Stimulated activated CD8-positive, alpha-beta memory T cell treated with anti-CD3 and anti-CD28 coated beads, Interleukin-12 subunit alpha, Interleukin-12 subunit beta, amount 100 ng/mL, for 24 hours (primary cell): ENCODE measurements around the gene RNF212.
"Not testable (repeated sequence)": the region's sequence is repeated elsewhere in the genome, so short reads cannot be mapped to it uniquely, and the experiment has no call there.

Experiments
- DNase-seq: peaks from one replicate; pipeline ENCODE4 v3.0.0-alpha.2; 2020; ENCODE audit errors: extremely low read depth

Gene RNF212

GRCh38 chr4:1048773-1049590 lies 64.4 kb downstream of the RNF212 start:
- DNase-seq: no peak

- no peak for DNase-seq
Observed at GRCh38 chr4:1047976-1048772, 65.2 kb downstream of the RNF212 start.

GRCh38 chr4:1047106-1047975 lies 66.0 kb downstream of the RNF212 start:
- no peak for DNase-seq

GRCh38 chr4:1046581-1047011 lies 66.8 kb downstream of the RNF212 start:
- not testable (repeated sequence) for DNase-seq

GRCh38 chr4:1045595-1046201 lies 67.7 kb downstream of the RNF212 start:
- DNase-seq: no peak

- no peak for DNase-seq
Observed at GRCh38 chr4:1045193-1045594, 68.2 kb downstream of the RNF212 start.

- DNase-seq: no peak
Observed at GRCh38 chr4:1044469-1045192, 68.7 kb downstream of the RNF212 start.

- no peak for DNase-seq
Observed at GRCh38 chr4:1043651-1044468, 69.5 kb downstream of the RNF212 start.

- DNase-seq: no peak
Observed at GRCh38 chr4:1043162-1043561, 70.2 kb downstream of the RNF212 start.

- no peak for DNase-seq
Observed at GRCh38 chr4:1042352-1043055, 70.9 kb downstream of the RNF212 start.

- no peak for DNase-seq
Observed at GRCh38 chr4:1041936-1042330, 71.4 kb downstream of the RNF212 start.

- no peak for DNase-seq
Observed at GRCh38 chr4:1041147-1041935, 72.0 kb downstream of the RNF212 start.

- DNase-seq: no peak
Observed at GRCh38 chr4:1040344-1041146, 72.8 kb downstream of the RNF212 start.

- DNase-seq: no peak
Observed at GRCh38 chr4:1039493-1040343, 73.6 kb downstream of the RNF212 start.

GRCh38 chr4:1038948-1039492 lies 74.3 kb downstream of the RNF212 start:
- DNase-seq: no peak
